Neural cell (in vitro differentiated cells): Measurements from ENCODE around the gene LEUTX. TPM values are rescaled to one million over a fixed set of nuclear protein-coding genes. Genes with fewer than 3 reads are reported as not detected.

ENCODE experiments used
- H2AFZ ChIP-seq: fragments of 200-600, 300-800 bp; sonication (generic), shearing (Covaris generic); 2 replicates; pipeline ENCODE4 v1.6.0; 2014; ENCODE audit warnings: low read depth, mild to moderate bottlenecking, antibody characterized with exemption, low read length, moderate library complexity
- H3F3A ChIP-seq: fragments of 200-600 bp; shearing (Covaris generic); 2 replicates; pipeline ENCODE4 v1.6.1; 2016; ENCODE audit warnings: mild to moderate bottlenecking, moderate library complexity, mixed read lengths, antibody characterized with exemption, low read length; ENCODE audit not compliant: insufficient read depth, poor library complexity, severe bottlenecking
- H3K27ac ChIP-seq: fragments of 200-600, 300-800 bp; sonication (generic), shearing (Covaris generic); 2 replicates; pipeline ENCODE4 v1.5.1; 2014; ENCODE audit warnings: mild to moderate bottlenecking, low read length, moderate library complexity
- H3K27me3 ChIP-seq: fragments of 300-800, 200-600 bp; sonication (generic), shearing (Covaris generic); 2 replicates; pipeline ENCODE4 v1.6.0; 2014; ENCODE audit warnings: mild to moderate bottlenecking, low read depth, low read length, moderate library complexity; ENCODE audit not compliant: insufficient read depth
- H3K36me3 ChIP-seq: fragments of 300-800, 200-600 bp; sonication (generic), shearing (Covaris generic); 2 replicates; pipeline ENCODE4 v1.5.1; 2014; ENCODE audit warnings: mild to moderate bottlenecking, antibody characterized with exemption, low read length, moderate library complexity; ENCODE audit not compliant: insufficient read depth
- H3K4me2 ChIP-seq: fragments of 300-800, 200-600 bp; sonication (generic), shearing (Covaris generic); 2 replicates; pipeline ENCODE4 v1.6.0; 2014; ENCODE audit warnings: mild to moderate bottlenecking, low read length
- H3K4me3 ChIP-seq: fragments of 300-800, 200-600 bp; sonication (generic), shearing (Covaris generic); 2 replicates; pipeline ENCODE4 v1.5.1; 2014; ENCODE audit warnings: mild to moderate bottlenecking, low read length, moderate library complexity
- H3K79me2 ChIP-seq: fragments of 200-600 bp; shearing (Covaris generic); replicated peaks from 2 replicates; pipeline ENCODE4 v1.6.0; 2014; ENCODE audit warnings: mild to moderate bottlenecking, low read length, moderate library complexity; ENCODE audit not compliant: insufficient read depth
- H3K9ac ChIP-seq: fragments of 300-800, 200-600 bp; sonication (generic), shearing (Covaris generic); 2 replicates; pipeline ENCODE4 v1.6.1; 2016; ENCODE audit warnings: mild to moderate bottlenecking, low read length, mixed read lengths
- H3K9me2 ChIP-seq: fragments of 200-600 bp; shearing (Covaris generic); 2 replicates; pipeline ENCODE4 v1.6.1; 2016; ENCODE audit warnings: mild to moderate bottlenecking, low read length, mixed read lengths; ENCODE audit not compliant: insufficient read depth
- H3K9me3 ChIP-seq: fragments of 200-600, 300-800 bp; sonication (generic), shearing (Covaris generic); 2 replicates; pipeline ENCODE4 v1.6.1; 2016; ENCODE audit warnings: mild to moderate bottlenecking, mixed run types, low read length, moderate library complexity, mixed read lengths
- H4K20me1 ChIP-seq: fragments of 200-600 bp; shearing (Covaris generic); 2 replicates; pipeline ENCODE4 v1.6.1; 2016; ENCODE audit warnings: mild to moderate bottlenecking, mixed run types; ENCODE audit not compliant: insufficient read depth
- CTCF ChIP-seq: fragments of 450-650 bp; IDR thresholded peaks from 2 replicates; pipeline ENCODE4 v1.5.1; 2014; ENCODE audit warnings: antibody characterized with exemption, mild to moderate bottlenecking, moderate library complexity; ENCODE audit not compliant: poor library complexity, severe bottlenecking
- EP300 ChIP-seq: fragments of 450-650 bp; conservative IDR thresholded peaks from 2 replicates; pipeline ENCODE4 v1.6.1; 2014; ENCODE audit warnings: antibody characterized with exemption, mild to moderate bottlenecking, moderate library complexity; ENCODE audit not compliant: poor library complexity, severe bottlenecking
- EZH2 ChIP-seq: fragments of 200-600, 300-800 bp; shearing (Covaris generic), sonication (generic); IDR thresholded peaks from 2 replicates; pipeline ENCODE4 v1.6.1; 2014; ENCODE audit warnings: antibody characterized with exemption, low read length, borderline replicate concordance, mild to moderate bottlenecking; ENCODE audit not compliant: insufficient read depth, poor library complexity, severe bottlenecking
- MXI1 ChIP-seq: fragments of 450-650 bp; conservative IDR thresholded peaks from 2 replicates; pipeline ENCODE4 v1.6.1; 2014; ENCODE audit warnings: antibody characterized with exemption, mild to moderate bottlenecking; ENCODE audit not compliant: poor library complexity, severe bottlenecking
- POLR2AphosphoS5 ChIP-seq: IDR thresholded peaks from 2 replicates; pipeline ENCODE4 v1.6.1; 2012
- RAD21 ChIP-seq: fragments of 450-650 bp; conservative IDR thresholded peaks from 2 replicates; pipeline ENCODE4 v1.6.1; 2014; ENCODE audit warnings: antibody characterized with exemption, mild to moderate bottlenecking, moderate library complexity
- SMC3 ChIP-seq: fragments of 450-650 bp; conservative IDR thresholded peaks from 2 replicates; pipeline ENCODE4 v1.6.1; 2014; ENCODE audit warnings: antibody characterized with exemption, mild to moderate bottlenecking, moderate library complexity; ENCODE audit not compliant: poor library complexity
- polyA plus RNA-seq: library from polyadenylated mRNA; depleted of rRNA; stranded (reverse); fragments of >200 nt; gene quantifications from 2 replicates; pipeline ENCODE4 v1.2.3, GENCODE V29; 2014
- TF ChIP-seq, protein P1 (sequence below): IDR thresholded peaks from 2 replicates; pipeline ENCODE4 v1.6.1; 2012; ENCODE audit warnings: borderline replicate concordance

LEUTX gene
- polyA plus RNA-seq, 1 donor from 2014 or later, result not detected

- no peaks in the 10 kb centered on the region for H3K9me2 ChIP-seq
- peaks cover 15% of the 10 kb centered on the region for H3K79me2 ChIP-seq
- no peak overlapping the region for H3K9ac ChIP-seq
- H3K27ac ChIP-seq, result no peak overlapping the region
- H3K9me3 ChIP-seq, result no peaks in the 10 kb centered on the region
- H3K4me3 ChIP-seq, result no peak overlapping the region
- H4K20me1 ChIP-seq, result no peaks in the 10 kb centered on the region
- H2AFZ ChIP-seq, result no peak overlapping the region
- H3K36me3 ChIP-seq, result peaks cover 10% of the 10 kb centered on the region
- H3K27me3 ChIP-seq, result no peaks in the 10 kb centered on the region
- H3K4me2 ChIP-seq, result no peak overlapping the region
- TF ChIP-seq, protein P1, sequence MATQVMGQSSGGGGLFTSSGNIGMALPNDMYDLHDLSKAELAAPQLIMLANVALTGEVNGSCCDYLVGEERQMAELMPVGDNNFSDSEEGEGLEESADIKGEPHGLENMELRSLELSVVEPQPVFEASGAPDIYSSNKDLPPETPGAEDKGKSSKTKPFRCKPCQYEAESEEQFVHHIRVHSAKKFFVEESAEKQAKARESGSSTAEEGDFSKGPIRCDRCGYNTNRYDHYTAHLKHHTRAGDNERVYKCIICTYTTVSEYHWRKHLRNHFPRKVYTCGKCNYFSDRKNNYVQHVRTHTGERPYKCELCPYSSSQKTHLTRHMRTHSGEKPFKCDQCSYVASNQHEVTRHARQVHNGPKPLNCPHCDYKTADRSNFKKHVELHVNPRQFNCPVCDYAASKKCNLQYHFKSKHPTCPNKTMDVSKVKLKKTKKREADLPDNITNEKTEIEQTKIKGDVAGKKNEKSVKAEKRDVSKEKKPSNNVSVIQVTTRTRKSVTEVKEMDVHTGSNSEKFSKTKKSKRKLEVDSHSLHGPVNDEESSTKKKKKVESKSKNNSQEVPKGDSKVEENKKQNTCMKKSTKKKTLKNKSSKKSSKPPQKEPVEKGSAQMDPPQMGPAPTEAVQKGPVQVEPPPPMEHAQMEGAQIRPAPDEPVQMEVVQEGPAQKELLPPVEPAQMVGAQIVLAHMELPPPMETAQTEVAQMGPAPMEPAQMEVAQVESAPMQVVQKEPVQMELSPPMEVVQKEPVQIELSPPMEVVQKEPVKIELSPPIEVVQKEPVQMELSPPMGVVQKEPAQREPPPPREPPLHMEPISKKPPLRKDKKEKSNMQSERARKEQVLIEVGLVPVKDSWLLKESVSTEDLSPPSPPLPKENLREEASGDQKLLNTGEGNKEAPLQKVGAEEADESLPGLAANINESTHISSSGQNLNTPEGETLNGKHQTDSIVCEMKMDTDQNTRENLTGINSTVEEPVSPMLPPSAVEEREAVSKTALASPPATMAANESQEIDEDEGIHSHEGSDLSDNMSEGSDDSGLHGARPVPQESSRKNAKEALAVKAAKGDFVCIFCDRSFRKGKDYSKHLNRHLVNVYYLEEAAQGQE, result no peak
- no peak for TF ChIP-seq RAD21
- no peak for TF ChIP-seq POLR2AphosphoS5
- no peak for TF ChIP-seq EZH2
- H3F3A ChIP-seq, result peaks cover 2% of the 10 kb centered on the region
Observed at GRCh38 chr19:39827216-39827615, 48.6 kb downstream of the LEUTX start.

DNA sequence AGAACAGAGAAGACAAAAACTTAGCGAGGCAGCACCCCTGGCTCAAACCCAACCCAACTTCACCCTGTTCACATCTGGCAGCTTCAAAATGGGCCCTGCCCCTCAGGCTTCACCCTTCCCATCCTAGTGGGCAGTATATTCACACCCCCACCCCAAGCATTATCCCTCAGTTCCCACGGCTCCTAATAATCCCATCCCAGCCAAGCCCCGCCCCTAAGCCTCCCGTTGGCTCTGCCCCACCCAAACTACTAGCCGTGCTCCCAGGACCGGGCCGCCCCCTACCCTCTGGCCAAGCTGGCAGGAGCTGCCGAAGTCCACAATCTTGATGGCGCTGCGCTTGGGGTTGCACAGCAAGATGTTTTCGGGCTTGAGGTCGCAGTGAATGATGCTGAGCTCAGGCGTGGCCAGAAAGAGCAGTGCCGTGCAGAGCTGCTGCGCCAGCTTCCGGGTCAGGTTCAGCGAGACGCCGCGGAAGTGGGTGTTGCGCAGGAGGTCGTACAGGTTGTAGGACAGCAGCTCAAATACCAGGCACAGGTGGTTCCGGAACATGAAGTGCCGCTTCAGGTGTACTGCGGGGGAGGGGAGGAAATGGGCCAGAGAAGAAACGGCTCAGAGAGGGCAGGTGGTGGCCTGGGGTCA is 49.5 kb downstream of the LEUTX start:
- TF ChIP-seq EP300 (no peak), POLR2AphosphoS5 (no peak)

DNA sequence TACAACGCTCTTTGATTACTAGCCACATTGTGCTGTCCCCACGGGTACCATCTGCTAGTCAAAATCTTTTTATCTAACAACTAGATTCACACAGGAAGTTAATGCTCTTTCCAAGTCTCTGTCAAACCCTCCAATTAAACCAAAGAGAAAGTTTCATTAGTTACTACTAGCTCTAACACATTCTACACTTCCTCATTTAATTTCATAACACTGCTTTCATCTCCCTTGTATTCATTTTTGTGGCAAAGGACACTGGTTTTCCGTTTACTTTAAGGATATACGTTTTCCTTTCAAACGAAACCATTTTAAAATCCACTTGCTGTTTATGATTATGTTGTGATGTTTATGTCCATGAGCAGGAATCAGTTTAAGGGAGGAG is 50.0 kb downstream of the LEUTX start:
- peaks cover 10% of the 10 kb centered on the region for H3K36me3 ChIP-seq

More for the DNA sequence above, 49.5 kb downstream of the LEUTX start:
- H3K79me2 ChIP-seq, result peaks cover 24% of the 10 kb centered on the region
- H3K27ac ChIP-seq, result no peak overlapping the region
- no peak overlapping the region for H3K4me2 ChIP-seq
- peaks cover 2% of the 10 kb centered on the region for H3F3A ChIP-seq
- H3K27me3 ChIP-seq, result no peaks in the 10 kb centered on the region
- H4K20me1 ChIP-seq, result no peaks in the 10 kb centered on the region
- no peak overlapping the region for H2AFZ ChIP-seq
- no peaks in the 10 kb centered on the region for H3K9me3 ChIP-seq
- no peak overlapping the region for H3K9ac ChIP-seq
- no peaks in the 10 kb centered on the region for H3K9me2 ChIP-seq
- no peak overlapping the region for H3K4me3 ChIP-seq
- H3K36me3 ChIP-seq, result peaks cover 10% of the 10 kb centered on the region

More for the DNA sequence above, 50.0 kb downstream of the LEUTX start:
- Histone ChIP-seq H4K20me1 (no peaks in the 10 kb centered on the region), H3F3A (peaks cover 2% of the 10 kb centered on the region), H3K27ac (no peak overlapping the region), H3K79me2 (peaks cover 28% of the 10 kb centered on the region), H3K4me2 (no peak overlapping the region), H3K9ac (no peak overlapping the region), H3K4me3 (no peak overlapping the region), H3K9me2 (no peaks in the 10 kb centered on the region), H2AFZ (no peak overlapping the region), H3K27me3 (no peaks in the 10 kb centered on the region), H3K9me3 (no peaks in the 10 kb centered on the region)
- TF ChIP-seq RAD21, result no peak
- TF ChIP-seq CTCF, result no peak
- TF ChIP-seq, protein P1, result no peak
- TF ChIP-seq EP300, result no peak
- TF ChIP-seq POLR2AphosphoS5, result no peak
- no peak for TF ChIP-seq SMC3
- TF ChIP-seq MXI1, result no peak
- TF ChIP-seq EZH2, result no peak
